ENCODE data around the gene LMBR1. TPM values are rescaled to one million over a fixed set of nuclear protein-coding genes. Genes with fewer than 3 reads are reported as not detected.

The LMBR1 gene
- total RNA-seq, 1 donor: 39.4 TPM

DNA sequence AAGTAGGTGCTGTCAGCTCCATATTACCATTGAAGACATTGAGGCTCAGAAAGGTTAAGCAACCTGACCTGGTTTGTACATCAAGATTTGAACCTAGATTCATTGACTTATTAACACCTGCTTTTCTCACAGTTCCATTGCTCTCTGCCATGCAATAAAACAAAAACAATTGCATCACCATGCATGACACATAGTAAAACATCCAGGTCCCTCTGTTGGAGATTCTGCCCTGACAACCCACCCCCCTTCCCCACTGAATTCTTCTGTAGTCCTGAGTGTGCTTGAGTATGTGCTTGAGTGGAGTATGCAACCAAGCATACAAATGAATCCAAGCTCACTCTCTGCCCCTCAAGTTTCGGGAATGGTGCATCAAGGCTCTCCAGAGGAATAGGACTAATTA, 6.0 kb upstream of the LMBR1 start:
- H3K4me1 ChIP-seq (ENCODE audit: insufficient read depth, low read length): peaks cover 7% of the 10 kb centered on the region
- no peaks in the 10 kb centered on the region for H3K27me3 ChIP-seq (ENCODE audit: insufficient read depth, low read length)
- H3K27ac ChIP-seq (ENCODE audit: low read depth, low read length): no peak overlapping the region
- no peak overlapping the region for H3K4me3 ChIP-seq (ENCODE audit: insufficient read depth, low read length)
- TF ChIP-seq, protein P1, sequence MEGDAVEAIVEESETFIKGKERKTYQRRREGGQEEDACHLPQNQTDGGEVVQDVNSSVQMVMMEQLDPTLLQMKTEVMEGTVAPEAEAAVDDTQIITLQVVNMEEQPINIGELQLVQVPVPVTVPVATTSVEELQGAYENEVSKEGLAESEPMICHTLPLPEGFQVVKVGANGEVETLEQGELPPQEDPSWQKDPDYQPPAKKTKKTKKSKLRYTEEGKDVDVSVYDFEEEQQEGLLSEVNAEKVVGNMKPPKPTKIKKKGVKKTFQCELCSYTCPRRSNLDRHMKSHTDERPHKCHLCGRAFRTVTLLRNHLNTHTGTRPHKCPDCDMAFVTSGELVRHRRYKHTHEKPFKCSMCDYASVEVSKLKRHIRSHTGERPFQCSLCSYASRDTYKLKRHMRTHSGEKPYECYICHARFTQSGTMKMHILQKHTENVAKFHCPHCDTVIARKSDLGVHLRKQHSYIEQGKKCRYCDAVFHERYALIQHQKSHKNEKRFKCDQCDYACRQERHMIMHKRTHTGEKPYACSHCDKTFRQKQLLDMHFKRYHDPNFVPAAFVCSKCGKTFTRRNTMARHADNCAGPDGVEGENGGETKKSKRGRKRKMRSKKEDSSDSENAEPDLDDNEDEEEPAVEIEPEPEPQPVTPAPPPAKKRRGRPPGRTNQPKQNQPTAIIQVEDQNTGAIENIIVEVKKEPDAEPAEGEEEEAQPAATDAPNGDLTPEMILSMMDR (IDR thresholded peaks at IDR 0.05; ENCODE audit: extremely low read depth, low read depth, low read length): no peak
- no peak overlapping the region for H2AFZ ChIP-seq (ENCODE audit: low read length)
- no peaks in the 10 kb centered on the region for H3K79me2 ChIP-seq (ENCODE audit: insufficient read depth, low read length)
- H4K20me1 ChIP-seq (ENCODE audit: insufficient read depth, low read length): no peaks in the 10 kb centered on the region
- no peaks in the 10 kb centered on the region for H3K36me3 ChIP-seq (ENCODE audit: insufficient read depth, low read length)
- no peaks in the 10 kb centered on the region for H3K9me3 ChIP-seq (ENCODE audit: low read depth, low read length)
- no peak overlapping the region for H3K4me2 ChIP-seq (ENCODE audit: insufficient read depth, low read length)
- no peak for DNase-seq (ENCODE audit: insufficient read length, low spot score, missing footprints)

DNA sequence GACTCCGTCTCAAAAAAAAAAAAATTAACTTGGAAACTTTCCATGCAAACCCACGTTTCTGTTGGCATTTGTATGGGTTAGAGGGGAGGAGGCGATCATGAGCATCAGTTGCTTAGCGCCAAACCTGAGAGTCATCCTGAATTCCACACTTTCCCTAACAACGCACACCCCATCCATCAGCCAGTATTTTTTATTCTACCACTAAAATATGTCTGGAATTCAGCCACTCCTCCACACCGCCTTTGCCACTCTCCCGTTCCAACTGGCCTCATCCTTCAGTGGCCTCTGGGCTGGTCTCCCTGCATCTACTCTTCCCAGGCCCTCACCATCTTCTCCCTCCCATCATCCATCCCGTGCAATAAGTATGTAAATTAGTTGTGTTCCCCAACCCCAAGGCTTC, 4.7 kb upstream of the LMBR1 start:
- TF ChIP-seq, protein P1 (IDR thresholded peaks at IDR 0.05; ENCODE audit: extremely low read depth, low read depth, low read length): no peak
- H3K36me3 ChIP-seq (ENCODE audit: insufficient read depth, low read length): no peaks in the 10 kb centered on the region

DNA sequence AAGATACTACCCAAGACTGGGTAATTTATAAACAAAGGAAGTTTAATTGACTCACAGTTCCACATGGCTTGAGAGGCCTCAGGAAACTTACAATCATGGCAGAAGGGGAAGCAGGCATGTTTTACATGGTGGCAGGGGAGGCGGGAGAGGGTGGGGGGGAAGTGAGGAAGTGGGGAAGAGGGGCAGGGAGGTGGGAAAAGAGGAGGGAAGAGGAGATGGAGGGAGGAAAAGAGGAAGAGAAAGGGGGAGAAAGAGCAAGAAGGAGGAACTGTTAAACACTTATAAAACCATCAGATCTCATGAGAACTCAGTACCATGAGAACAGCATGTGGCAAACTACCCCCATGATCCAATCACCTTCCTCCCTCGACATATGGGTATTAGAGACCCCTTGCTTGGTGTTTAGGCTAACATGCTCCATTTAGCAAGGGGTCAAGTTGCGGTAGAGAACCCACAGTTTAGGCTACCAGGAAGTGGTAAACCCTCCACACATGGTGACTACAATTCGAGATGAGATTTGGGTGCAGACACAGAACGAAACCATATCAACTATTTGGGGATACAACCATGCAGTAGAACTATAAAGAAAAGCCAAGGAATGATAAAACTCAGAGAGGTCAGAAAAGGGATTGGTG, 3.5 kb upstream of the LMBR1 start:
- H2AFZ ChIP-seq (ENCODE audit: low read length): no peak overlapping the region
- no peaks in the 10 kb centered on the region for H3K36me3 ChIP-seq (ENCODE audit: insufficient read depth, low read length)
- no peak overlapping the region for H3K27ac ChIP-seq (ENCODE audit: low read depth, low read length)
- TF ChIP-seq, protein P1 (IDR thresholded peaks at IDR 0.05; ENCODE audit: extremely low read depth, low read depth, low read length): no peak
- H3K4me3 ChIP-seq (ENCODE audit: insufficient read depth, low read length): no peak overlapping the region
- DNase-seq (ENCODE audit: insufficient read length, low spot score, missing footprints): no peak
- H3K27me3 ChIP-seq (ENCODE audit: insufficient read depth, low read length): no peaks in the 10 kb centered on the region
- H3K9me3 ChIP-seq (ENCODE audit: low read depth, low read length): no peaks in the 10 kb centered on the region
- H3K4me2 ChIP-seq (ENCODE audit: insufficient read depth, low read length): no peak overlapping the region
- peaks cover 9% of the 10 kb centered on the region for H3K79me2 ChIP-seq (ENCODE audit: insufficient read depth, low read length)
- H4K20me1 ChIP-seq (ENCODE audit: insufficient read depth, low read length): no peaks in the 10 kb centered on the region
- peaks cover 7% of the 10 kb centered on the region for H3K4me1 ChIP-seq (ENCODE audit: insufficient read depth, low read length)

More for the DNA sequence above, 4.7 kb upstream of the LMBR1 start:
- no peaks in the 10 kb centered on the region for H3K27me3 ChIP-seq (ENCODE audit: insufficient read depth, low read length)
- DNase-seq (ENCODE audit: insufficient read length, low spot score, missing footprints): peak; percentile 87
- no peaks in the 10 kb centered on the region for H3K79me2 ChIP-seq (ENCODE audit: insufficient read depth, low read length)
- H3K4me2 ChIP-seq (ENCODE audit: insufficient read depth, low read length): no peak overlapping the region
- H3K27ac ChIP-seq (ENCODE audit: low read depth, low read length): no peak overlapping the region
- H2AFZ ChIP-seq (ENCODE audit: low read length): no peak overlapping the region
- H3K9me3 ChIP-seq (ENCODE audit: low read depth, low read length): no peaks in the 10 kb centered on the region
- no peak overlapping the region for H3K4me3 ChIP-seq (ENCODE audit: insufficient read depth, low read length)
- no peaks in the 10 kb centered on the region for H4K20me1 ChIP-seq (ENCODE audit: insufficient read depth, low read length)
- H3K4me1 ChIP-seq (ENCODE audit: insufficient read depth, low read length): peaks cover 7% of the 10 kb centered on the region

DNA sequence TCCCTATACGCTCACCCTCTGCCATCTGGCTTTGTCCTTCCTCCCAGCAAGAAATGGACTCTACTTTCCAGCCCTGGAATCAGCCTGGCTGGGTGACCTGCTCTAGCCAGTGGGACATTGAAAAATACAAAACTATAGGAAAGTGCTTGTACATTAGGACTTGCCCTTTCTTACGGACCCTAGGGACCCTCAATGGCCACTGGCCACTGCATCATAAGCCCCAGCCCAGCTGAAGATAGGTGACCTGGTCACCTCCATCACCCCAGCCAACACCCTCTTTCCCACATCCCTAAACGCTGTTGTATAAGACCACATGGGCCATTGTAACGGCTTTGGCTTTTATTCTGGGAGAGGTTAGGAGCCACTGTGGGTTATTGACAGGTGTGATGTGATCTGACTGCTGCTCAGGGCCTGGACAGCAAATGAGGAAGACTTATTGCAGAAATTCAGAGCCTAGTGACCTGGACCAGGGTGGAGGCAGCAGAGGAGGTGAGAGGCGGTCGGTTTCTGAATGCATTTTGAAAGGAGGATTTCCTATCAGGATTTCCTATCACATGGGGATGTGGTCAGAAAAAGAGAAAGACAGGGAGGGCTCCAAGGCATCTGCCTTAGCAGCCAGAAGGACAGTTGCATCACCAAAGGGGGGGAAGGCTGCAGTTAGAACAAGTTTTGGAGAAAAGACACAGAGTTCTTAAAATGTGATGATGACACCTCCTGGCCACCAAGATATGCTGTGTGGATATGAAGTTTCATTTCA, 2.2 kb upstream of the LMBR1 start:
- Histone ChIP-seq H3K36me3 (ENCODE audit: insufficient read depth, low read length) (no peaks in the 10 kb centered on the region), H3K4me3 (ENCODE audit: insufficient read depth, low read length) (no peak overlapping the region), H3K79me2 (ENCODE audit: insufficient read depth, low read length) (peaks cover 17% of the 10 kb centered on the region), H3K27ac (ENCODE audit: low read depth, low read length) (no peak overlapping the region), H3K27me3 (ENCODE audit: insufficient read depth, low read length) (no peaks in the 10 kb centered on the region), H3K9me3 (ENCODE audit: low read depth, low read length) (no peaks in the 10 kb centered on the region), H3K4me2 (ENCODE audit: insufficient read depth, low read length) (no peak overlapping the region), H3K4me1 (ENCODE audit: insufficient read depth, low read length) (peaks cover 1% of the 10 kb centered on the region), H4K20me1 (ENCODE audit: insufficient read depth, low read length) (no peaks in the 10 kb centered on the region), H2AFZ (ENCODE audit: low read length) (no peak overlapping the region)
- peak; percentile 75 for DNase-seq (ENCODE audit: insufficient read length, low spot score, missing footprints)
- TF ChIP-seq, protein P1 (IDR thresholded peaks at IDR 0.05; ENCODE audit: extremely low read depth, low read depth, low read length): no peak
